GM23338 (cell line): ENCODE results near the gene CD180. TPM values are rescaled to one million over a fixed set of nuclear protein-coding genes. Genes with fewer than 3 reads are reported as not detected.

Experiments
- ATAC-seq: fragments of 200-7000 bp; cut with Tn5 transposase; 3 replicates; pipeline ENCODE4 v1.9.1; 2020
- DNase-seq: peaks from one replicate; pipeline ENCODE4 v3.0.0-alpha.2; 2015; ENCODE audit warnings: low spot score
- H2AFZ ChIP-seq: fragments of 200-600 bp; sonication (generic); 2 replicates; pipeline ENCODE4 v1.8.0; 2016; ENCODE audit warnings: antibody characterized with exemption, mild to moderate bottlenecking, moderate library complexity
- H3F3A ChIP-seq: fragments of 200-600 bp; sonication (generic); replicated peaks from 2 replicates; pipeline ENCODE4 v1.8.0; 2017; ENCODE audit warnings: antibody characterized with exemption, mixed run types, low read depth
- H3K27ac ChIP-seq: fragments of 200-600 bp; sonication (generic); 2 replicates; pipeline ENCODE4 v1.6.1; 2016; ENCODE audit warnings: low read depth
- H3K27me3 ChIP-seq: fragments of 200-600 bp; sonication (generic); 2 replicates; pipeline ENCODE4 v1.8.0; 2016; ENCODE audit warnings: mild to moderate bottlenecking, mixed run types, moderate library complexity; ENCODE audit not compliant: insufficient read depth
- H3K36me3 ChIP-seq: fragments of 200-600 bp; sonication (generic); 2 replicates; pipeline ENCODE4 v1.8.0; 2016; ENCODE audit warnings: mild to moderate bottlenecking; ENCODE audit not compliant: insufficient read depth
- H3K4me1 ChIP-seq: fragments of 200-600 bp; sonication (generic); 2 replicates; pipeline ENCODE4 v1.8.0; 2016; ENCODE audit warnings: mild to moderate bottlenecking, moderate library complexity; ENCODE audit not compliant: insufficient read depth
- H3K4me2 ChIP-seq: fragments of 200-600 bp; sonication (generic); 2 replicates; pipeline ENCODE4 v1.7.1; 2017; ENCODE audit warnings: mixed run types
- H3K4me3 ChIP-seq: fragments of 200-600 bp; sonication (generic); 2 replicates; pipeline ENCODE4 v1.6.1; 2016; ENCODE audit warnings: mixed run types
- H3K79me2 ChIP-seq: fragments of 200-600 bp; sonication (generic); replicated peaks from 2 replicates; pipeline ENCODE4 v1.8.0; 2017; ENCODE audit warnings: mild to moderate bottlenecking; ENCODE audit not compliant: insufficient read depth
- H3K9me2 ChIP-seq: fragments of 200-600 bp; sonication (generic); 2 replicates; pipeline ENCODE4 v1.8.0; 2017; ENCODE audit not compliant: insufficient read depth
- H4K20me1 ChIP-seq: fragments of 200-600 bp; sonication (generic); replicated peaks from 2 replicates; pipeline ENCODE4 v1.8.0; 2017; ENCODE audit warnings: mild to moderate bottlenecking; ENCODE audit not compliant: insufficient read depth
- H3K27ac Mint-ChIP-seq: 2 replicates; pipeline ENCODE4 v1.8.0; 2020; ENCODE audit warnings: inconsistent platforms, mild to moderate bottlenecking, moderate library complexity, mixed read lengths
- H3K27me3 Mint-ChIP-seq: 3 replicates; pipeline ENCODE4 v1.8.0; 2022; ENCODE audit warnings: low read depth, mild to moderate bottlenecking, moderate library complexity, mixed read lengths, inconsistent platforms; ENCODE audit not compliant: insufficient read depth, poor library complexity
- H3K36me3 Mint-ChIP-seq: 3 replicates; pipeline ENCODE4 v1.8.0; 2021; ENCODE audit warnings: low read depth, mild to moderate bottlenecking, inconsistent platforms, moderate library complexity, mixed read lengths
- H3K4me1 Mint-ChIP-seq: 3 replicates; pipeline ENCODE4 v1.8.0; 2020; ENCODE audit warnings: mild to moderate bottlenecking, inconsistent platforms, mixed read lengths
- H3K4me3 Mint-ChIP-seq: 3 replicates; pipeline ENCODE4 v1.8.0; 2021; ENCODE audit warnings: moderate library complexity, mild to moderate bottlenecking, inconsistent platforms, mixed read lengths
- H3K9me3 Mint-ChIP-seq: 3 replicates; pipeline ENCODE4 v1.8.0; 2020; ENCODE audit warnings: moderate library complexity, mild to moderate bottlenecking, inconsistent platforms, mixed read lengths
- CREB1 ChIP-seq: fragments of 250-450 bp; sonication (Bioruptor Pico); IDR thresholded peaks from 2 replicates; pipeline ENCODE4 v1.5.0; 2020; ENCODE audit warnings: low read depth, mild to moderate bottlenecking, moderate library complexity
- ETS1 ChIP-seq: IDR thresholded peaks from 2 replicates; pipeline ENCODE4 v1.6.1; 2016; ENCODE audit warnings: antibody characterized with exemption
- EZH2 ChIP-seq: fragments of 200-600 bp; sonication (generic); IDR thresholded peaks from one replicate; pipeline ENCODE4 v1.8.0; 2017; ENCODE audit warnings: antibody characterized with exemption, mild to moderate bottlenecking, low read depth; ENCODE audit not compliant: unreplicated experiment
- NANOG ChIP-seq: IDR thresholded peaks from 2 replicates; pipeline ENCODE4 v1.6.1; 2016; ENCODE audit warnings: antibody characterized with exemption, borderline replicate concordance
- POLR2AphosphoS5 ChIP-seq: IDR thresholded peaks from 2 replicates; pipeline ENCODE4 v1.6.1; 2016; ENCODE audit warnings: antibody characterized with exemption, low read depth
- REST ChIP-seq: IDR thresholded peaks from one replicate; pipeline ENCODE4 v1.6.1; 2018; ENCODE audit warnings: antibody characterized with exemption; ENCODE audit not compliant: unreplicated experiment
- STAT1 ChIP-seq: IDR thresholded peaks from one replicate; pipeline ENCODE4 v1.6.1; 2016; ENCODE audit warnings: antibody characterized with exemption; ENCODE audit not compliant: unreplicated experiment
- ZNF114 ChIP-seq: fragments of 250-450 bp; sonication (Bioruptor Pico); IDR thresholded peaks from 2 replicates; pipeline ENCODE4 v1.5.0; 2020; ENCODE audit warnings: mild to moderate bottlenecking, moderate library complexity
- ZNF331 ChIP-seq: fragments of 250-450 bp; sonication (Bioruptor Pico); IDR thresholded peaks from 2 replicates; pipeline ENCODE4 v1.5.0; 2020; ENCODE audit warnings: low read depth, mild to moderate bottlenecking, moderate library complexity
- ZNF462 ChIP-seq: fragments of 250-450 bp; sonication (Bioruptor Pico); IDR thresholded peaks from 2 replicates; pipeline ENCODE4 v1.5.0; 2020; ENCODE audit warnings: mild to moderate bottlenecking, moderate library complexity
- polyA plus RNA-seq: library from polyadenylated mRNA; unstranded; fragments of >200 nt; fragmentation: Nextera tagmentation; extraction: Ambion mirVana; gene quantifications from 2 replicates; pipeline ENCODE4 v1.2.1, GENCODE V29; 2016
- total RNA-seq: library from RNA; depleted of rRNA; stranded (reverse); fragments of >200 nt; shearing (Covaris generic); gene quantifications from 2 replicates; pipeline ENCODE4 v1.2.3, GENCODE V29; 2014

The CD180 gene
- total and polyA plus RNA-seq, 2 experiments from 2014 or later: not detected

GRCh38 chr5:67221487-67222242, 25.1 kb upstream of the CD180 start (continued):
- no peak for TF ChIP-seq ZNF331 (CRISPR knock-in tag)

- H3K4me1 Mint-ChIP-seq: no peaks in the 10 kb centered on the region; the same call in 2 of the 3 replicates
- H3K36me3 Mint-ChIP-seq: no peaks in the 10 kb centered on the region
- no peak overlapping the region for H3K27ac ChIP-seq
- H2AFZ ChIP-seq: no peak overlapping the region
- no peaks in the 10 kb centered on the region for H3K4me1 ChIP-seq
- H3K79me2 ChIP-seq: no peaks in the 10 kb centered on the region
- TF ChIP-seq REST (no peak), CREB1 (CRISPR knock-in tag) (no peak), ZNF462 (no peak), ZNF114 (CRISPR knock-in tag) (no peak), NANOG (no peak), STAT1 (no peak), EZH2 (no peak), ETS1 (no peak), POLR2AphosphoS5 (no peak)
- no peak for ATAC-seq
- no peaks in the 10 kb centered on the region for H3K9me2 ChIP-seq
- H3K27me3 ChIP-seq: no peaks in the 10 kb centered on the region
- no peaks in the 10 kb centered on the region for H4K20me1 ChIP-seq
- no peak overlapping the region for H3K4me3 ChIP-seq
- H3F3A ChIP-seq: no peaks in the 10 kb centered on the region
- H3K36me3 ChIP-seq: no peaks in the 10 kb centered on the region
- no peak overlapping the region for H3K27ac Mint-ChIP-seq
- H3K4me2 ChIP-seq: no peak overlapping the region
- no peaks in the 10 kb centered on the region for H3K27me3 Mint-ChIP-seq
- DNase-seq: no peak
- H3K9me3 Mint-ChIP-seq: no peaks in the 10 kb centered on the region
- no peak overlapping the region for H3K4me3 Mint-ChIP-seq
Observed at GRCh38 chr5:67216564-67216963, 20.0 kb upstream of the CD180 start.
